Measurements from ENCODE around the gene CAPZB.

GRCh38 chr1:19351873-19352272, 133.5 kb downstream of the CAPZB start:
- TF ChIP-seq CTCF (IDR thresholded peaks at IDR 0.05) (no peak), POLR2A (IDR thresholded peaks at IDR 0.05) (no peak)

Measured in breast epithelium (tissue), 3 donors.